ELR (cell line): ENCODE measurements around the gene IFI16.
A peak's percentile ranks its signal among the peaks of the same experiment; 100 is the strongest.

ENCODE experiments used
- DNase-seq: peaks from one replicate; pipeline ENCODE4 v3.0.0-alpha.2; 2015; ENCODE audit warnings: low read depth

Gene IFI16

DNA sequence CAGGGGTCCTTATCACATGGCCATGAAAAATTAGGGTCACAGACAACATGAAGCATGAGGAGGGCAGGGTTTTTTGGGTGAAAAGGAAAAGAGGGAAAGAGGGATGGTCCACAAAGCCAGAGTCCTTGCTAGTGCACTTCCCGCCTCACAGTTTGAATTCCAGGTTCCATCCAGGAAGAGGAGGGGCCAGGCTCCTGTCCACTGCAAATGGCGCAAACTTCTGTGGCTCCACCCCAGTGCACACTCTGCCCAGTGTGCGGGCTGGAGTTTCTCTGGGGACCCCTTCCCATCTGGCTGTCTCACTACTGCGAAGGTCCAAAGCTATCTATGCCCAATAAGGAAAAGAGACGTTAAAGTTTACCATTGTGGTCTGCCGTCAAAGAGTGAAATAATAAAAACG is 49.0 kb downstream of the IFI16 start:
- no peak for DNase-seq

DNA sequence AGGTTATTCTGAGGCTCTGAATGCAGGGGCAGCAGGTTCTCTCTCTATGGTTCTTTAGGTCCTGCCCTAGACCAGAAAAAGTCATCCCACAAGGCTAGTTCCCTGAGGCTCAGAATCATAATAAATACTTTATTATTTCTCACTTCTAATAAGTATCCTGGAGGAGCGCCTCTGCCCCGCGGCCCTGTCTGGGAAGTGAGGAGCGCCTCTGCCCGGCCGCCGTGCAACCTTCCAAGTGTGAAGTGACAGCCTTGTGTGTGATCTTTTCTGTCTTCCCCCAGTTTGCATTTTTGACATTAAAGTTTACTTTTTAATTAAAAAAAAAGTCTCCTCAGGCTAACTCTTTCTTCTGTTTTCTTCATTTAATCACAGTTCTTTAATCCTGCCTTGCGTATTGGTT is 55.4 kb downstream of the IFI16 start:
- no peak for DNase-seq

GRCh38 chr1:159066108-159066507 is 56.4 kb downstream of the IFI16 start:
- DNase-seq = no peak

DNA sequence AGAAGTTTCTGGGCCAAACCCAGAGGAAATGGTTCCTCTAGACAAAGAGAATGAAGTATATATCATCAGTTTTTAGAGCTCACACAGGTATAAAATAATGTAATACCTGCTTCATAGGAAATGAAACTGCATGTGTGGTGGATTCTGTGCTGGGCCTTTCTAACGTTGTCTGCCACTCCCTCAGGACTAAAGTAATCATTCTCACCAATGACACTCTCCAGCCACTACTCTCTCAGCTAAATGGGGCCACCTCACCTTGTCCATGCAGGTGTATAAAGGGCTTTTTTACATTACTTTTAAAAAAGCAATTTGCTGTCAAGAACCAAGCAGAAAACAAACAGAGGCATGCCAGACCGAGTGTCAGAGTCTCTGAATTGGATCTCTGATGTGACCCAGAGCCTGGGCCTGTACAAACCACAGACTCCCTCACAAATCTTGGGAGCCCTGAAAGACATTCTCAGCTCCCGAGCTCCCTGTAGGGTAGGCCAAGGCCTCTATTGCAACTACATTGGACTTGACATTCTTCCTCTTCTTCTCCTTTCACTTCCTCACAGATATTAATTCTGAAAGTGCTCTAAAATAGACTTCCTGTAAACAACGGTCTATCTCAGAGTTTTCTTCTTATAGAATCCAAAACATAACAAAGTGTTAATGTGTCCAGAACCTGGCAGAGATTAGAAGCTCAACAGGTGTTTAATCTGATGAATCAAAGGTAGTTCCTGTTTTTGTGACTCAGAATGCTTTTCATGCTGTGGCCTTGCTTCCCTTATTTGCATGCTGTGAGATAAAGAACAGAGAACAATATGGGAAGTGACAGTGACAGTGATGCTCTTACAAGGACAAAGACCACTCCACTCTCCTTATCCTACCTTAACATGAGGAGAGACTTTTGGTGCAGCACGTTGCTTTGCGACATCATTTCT is 58.3 kb downstream of the IFI16 start:
- no peak for DNase-seq

DNA sequence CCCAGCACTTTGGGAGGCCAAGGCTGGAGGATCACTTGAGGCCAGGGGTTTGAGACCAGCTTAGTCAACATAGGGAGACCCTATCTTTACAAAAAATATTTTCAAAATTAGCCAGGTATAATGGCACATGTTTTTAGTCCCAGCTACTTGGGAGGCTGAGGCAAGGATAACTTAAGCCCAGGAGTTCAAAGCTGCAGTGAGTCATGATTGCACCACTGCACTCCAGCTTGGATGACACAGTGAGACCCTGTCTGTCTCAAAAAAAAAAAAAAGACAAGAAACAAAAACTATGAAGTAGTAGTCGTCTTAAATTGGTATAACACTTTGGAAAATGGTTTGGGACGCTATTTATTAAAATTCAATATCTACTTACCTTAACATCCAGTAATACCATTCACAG is 59.2 kb downstream of the IFI16 start:
- DNase-seq = peak; percentile 61

- DNase-seq = peak; percentile 79
These were observed 62.4 kb downstream of the IFI16 start for GRCh38 chr1:159071970-159072582.

GRCh38 chr1:159076438-159077119 is 66.9 kb downstream of the IFI16 start, which contains the start of gene AIM2:
Gene AIM2, minus strand, starts transcription at chr1:159076766. Its CDS starts 3,267 bp downstream, at chr1:159073499.
- DNase-seq = peak; percentile 82

- no peak for DNase-seq
These were observed 67.6 kb downstream of the IFI16 start for GRCh38 chr1:159077120-159077961.

- peak; percentile 25 for DNase-seq
These were observed 69.8 kb downstream of the IFI16 start for GRCh38 chr1:159079525-159079924.

GRCh38 chr1:159081626-159082025 is 71.9 kb downstream of the IFI16 start:
- DNase-seq = no peak

- no peak for DNase-seq
These were observed 73.3 kb downstream of the IFI16 start for GRCh38 chr1:159083013-159083412.

DNA sequence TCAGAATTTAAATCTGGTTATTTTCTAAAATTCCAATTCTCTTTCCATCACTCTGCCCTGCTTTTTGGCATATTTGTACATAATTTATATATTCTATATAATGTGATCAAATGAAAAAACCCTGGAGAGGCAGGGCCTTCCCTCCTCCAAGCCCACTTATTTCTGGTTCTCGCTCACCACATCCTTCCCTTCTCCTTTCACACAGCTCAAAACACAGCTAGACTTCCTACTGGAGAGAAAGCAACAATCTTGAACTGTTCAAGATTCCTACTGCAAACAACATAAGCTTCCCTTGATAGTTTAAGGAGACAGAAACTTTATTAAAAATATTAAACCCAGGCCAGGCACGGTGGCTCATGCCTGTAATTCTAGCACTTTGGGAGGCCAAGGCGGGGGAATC is 74.4 kb downstream of the IFI16 start:
- no peak for DNase-seq

GRCh38 chr1:159084867-159085266 is 75.2 kb downstream of the IFI16 start:
- no peak for DNase-seq

GRCh38 chr1:159088050-159088449 is 78.3 kb downstream of the IFI16 start:
- peak; percentile 92 for DNase-seq

DNA sequence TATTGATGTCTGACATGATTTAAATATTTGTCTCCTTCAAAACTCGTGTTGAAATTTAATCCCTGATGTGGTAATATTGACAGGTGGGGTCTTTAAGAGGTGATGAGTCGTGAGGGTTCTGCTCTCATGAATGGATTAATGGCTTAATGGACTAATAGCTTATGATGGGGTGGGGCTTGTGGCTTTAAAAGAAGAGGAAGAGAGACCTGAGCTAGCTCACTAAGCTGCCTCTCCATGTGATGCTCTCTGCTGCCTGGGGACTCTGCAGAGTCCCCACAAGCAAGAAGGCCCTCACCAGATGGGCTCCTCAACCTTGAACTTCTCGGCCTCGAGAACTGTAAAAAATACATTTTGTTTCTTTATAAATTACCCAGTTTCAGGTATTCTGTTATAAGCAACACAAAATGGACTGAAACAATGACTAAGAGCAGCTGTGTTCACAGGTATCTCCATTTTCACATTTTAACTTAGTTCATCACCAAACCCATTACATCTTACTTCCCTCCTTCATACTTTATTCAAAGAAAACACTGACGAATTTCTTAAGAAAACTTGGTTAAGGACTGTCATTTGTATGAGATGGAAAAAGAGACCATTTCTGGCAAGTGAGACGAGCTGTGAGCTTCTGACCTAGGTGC is 79.0 kb downstream of the IFI16 start:
- DNase-seq = no peak

- DNase-seq = no peak
These were observed 79.6 kb downstream of the IFI16 start for GRCh38 chr1:159089184-159089791.

- DNase-seq = peak; percentile 76
These were observed 80.8 kb downstream of the IFI16 start for GRCh38 chr1:159090286-159091179.

DNA sequence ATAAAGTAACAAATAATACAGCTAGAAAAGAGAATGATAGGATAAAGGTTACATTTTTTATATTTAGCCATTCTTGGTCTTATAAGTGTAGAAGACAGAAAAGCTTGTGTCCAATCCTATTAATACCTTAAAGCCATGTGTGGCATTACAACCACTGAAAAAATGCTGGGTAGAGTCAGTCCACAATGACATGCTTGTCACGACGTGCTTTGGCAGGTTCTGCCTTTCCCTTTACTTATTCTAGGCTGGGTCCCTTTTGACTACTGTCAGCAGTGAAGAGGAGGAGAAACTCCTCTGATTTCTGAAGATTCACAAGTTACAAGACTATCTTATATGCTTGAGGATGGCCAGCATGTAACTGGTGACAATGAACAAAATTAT is 81.5 kb downstream of the IFI16 start:
- peak; percentile 23 for DNase-seq

DNA sequence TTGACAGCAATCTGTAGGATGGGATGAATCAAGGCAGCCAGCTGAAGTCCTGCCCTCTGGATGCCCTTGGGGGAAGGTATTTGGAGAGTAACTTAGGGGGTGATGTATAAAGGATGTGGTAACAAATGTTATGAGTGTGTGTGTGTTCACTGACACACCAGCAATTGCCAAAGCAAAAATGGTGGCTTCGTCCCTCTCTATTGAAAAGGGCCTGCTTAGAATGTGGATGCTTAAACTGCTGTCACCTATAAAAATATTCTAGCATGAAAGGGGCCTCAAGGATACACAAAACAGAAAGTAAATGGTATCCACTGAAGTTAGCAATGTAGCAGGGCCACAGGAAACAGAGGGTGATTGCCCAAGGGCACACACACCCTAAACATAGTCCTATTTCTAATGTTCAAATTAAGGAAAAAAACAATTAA is 81.9 kb downstream of the IFI16 start:
- DNase-seq = peak; percentile 83
